Epithelial cell of proximal tubule (primary cell): ENCODE measurements around the gene CXCL3. TPM values are rescaled to one million over a fixed set of nuclear protein-coding genes. Genes with fewer than 3 reads are reported as not detected.

Source experiments
- DNase-seq: peaks from one replicate; pipeline ENCODE4 v3.0.0-alpha.2; 2011; ENCODE audit warnings: low read depth
- H3K4me3 ChIP-seq: 2 replicates; pipeline ENCODE4 v1.5.1; 2011; ENCODE audit warnings: low read depth, mild to moderate bottlenecking, low read length
- CTCF ChIP-seq: conservative IDR thresholded peaks from 2 replicates; pipeline ENCODE4 v1.5.1; 2012; ENCODE audit warnings: low read depth, mild to moderate bottlenecking, low read length
- total RNA-seq: library from RNA; depleted of rRNA; stranded (reverse); fragments of >200 nt; gene quantifications from 2 replicates; pipeline ENCODE4 v1.2.3, GENCODE V29; 2015

The CXCL3 gene
- total RNA-seq, 1 donor from 2014 or later, result 6.6 TPM

GRCh38 chr4:74031576-74031975 is 6.9 kb downstream of the CXCL3 start:
- TF ChIP-seq CTCF, result no peak
- no peak for DNase-seq

GRCh38 chr4:74030285-74030684 is 8.2 kb downstream of the CXCL3 start:
- no peak for DNase-seq
- no peak overlapping the region for H3K4me3 ChIP-seq
- no peak for TF ChIP-seq CTCF

More at GRCh38 chr4:74031576-74031975, 6.9 kb downstream of the CXCL3 start:
- H3K4me3 ChIP-seq, result no peak overlapping the region

- no peak overlapping the region for H3K4me3 ChIP-seq
- TF ChIP-seq CTCF, result no peak
- no peak for DNase-seq
These were observed 10.0 kb downstream of the CXCL3 start for GRCh38 chr4:74028504-74028903.

GRCh38 chr4:74023709-74024108 is 14.8 kb downstream of the CXCL3 start:
- DNase-seq, result no peak
- TF ChIP-seq CTCF, result no peak
- no peak overlapping the region for H3K4me3 ChIP-seq

GRCh38 chr4:74021601-74022000 is 16.9 kb downstream of the CXCL3 start:
- DNase-seq, result no peak
- no peak overlapping the region for H3K4me3 ChIP-seq
- TF ChIP-seq CTCF, result no peak

GRCh38 chr4:74018771-74019170 is 19.7 kb downstream of the CXCL3 start:
- no peak overlapping the region for H3K4me3 ChIP-seq
- no peak for TF ChIP-seq CTCF
- no peak for DNase-seq

GRCh38 chr4:74018116-74018515 is 20.4 kb downstream of the CXCL3 start:
- H3K4me3 ChIP-seq, result no peak overlapping the region
- no peak for TF ChIP-seq CTCF
- DNase-seq, result no peak
